Right renal pelvis (tissue), 4 donors: ENCODE results near the gene CAPN2. TPM values are rescaled to one million over a fixed set of nuclear protein-coding genes. Genes with fewer than 3 reads are reported as not detected.
"Not testable (repeated sequence)": the region's sequence is repeated elsewhere in the genome, so short reads cannot be mapped to it uniquely, and the experiment has no call there.

ENCODE experiments used
- DNase-seq, 4 donors: peaks; one replicate each; pipeline ENCODE4 v3.0.0-alpha.2; 2013; ENCODE audit warnings: low read depth in 4 of 4, low spot score in 3 of 4, missing footprints in 1 of 4
- polyA plus RNA-seq, 4 donors: library from polyadenylated mRNA; unstranded; fragments of 120-200 nt; gene quantifications; one replicate each; pipeline ENCODE4 v1.2.1, GENCODE V29; 2013; ENCODE audit not compliant: insufficient read length in 4 of 4

CAPN2 gene
- polyA plus RNA-seq, 4 donors: 176 to 204 (median 187) TPM

- DNase-seq: not testable (repeated sequence)
Observed at GRCh38 chr1:223736638-223737037, 24.3 kb downstream of the CAPN2 start.

GRCh38 chr1:223737342-223737741, 25.0 kb downstream of the CAPN2 start:
- DNase-seq: no peak

GRCh38 chr1:223738465-223739365, 26.4 kb downstream of the CAPN2 start:
- peak in 2 of 4 donors; percentile 61 to 78 for DNase-seq

GRCh38 chr1:223739366-223740037, 27.2 kb downstream of the CAPN2 start:
- DNase-seq: no peak

GRCh38 chr1:223740038-223740736, 27.8 kb downstream of the CAPN2 start:
- DNase-seq: not testable (repeated sequence)

GRCh38 chr1:223741861-223742260, 29.5 kb downstream of the CAPN2 start:
- DNase-seq: no peak

- no peak for DNase-seq
Observed at GRCh38 chr1:223742856-223743517, 30.6 kb downstream of the CAPN2 start.

GRCh38 chr1:223745731-223746130, 33.4 kb downstream of the CAPN2 start:
- DNase-seq: no peak

GRCh38 chr1:223747838-223748335, 35.5 kb downstream of the CAPN2 start:
- DNase-seq: no peak

GRCh38 chr1:223748405-223748772, 36.0 kb downstream of the CAPN2 start:
- DNase-seq: no peak

- DNase-seq: peak in 2 of 4 donors; percentile 62 to 72
Observed at GRCh38 chr1:223748773-223749733, 36.7 kb downstream of the CAPN2 start.

GRCh38 chr1:223750730-223751570, 38.6 kb downstream of the CAPN2 start:
- DNase-seq: no peak

GRCh38 chr1:223751696-223752095, 39.4 kb downstream of the CAPN2 start:
- DNase-seq: no peak

- DNase-seq: no peak
Observed at GRCh38 chr1:223752721-223753515, 40.6 kb downstream of the CAPN2 start.

GRCh38 chr1:223754681-223755431, 42.5 kb downstream of the CAPN2 start:
- no peak for DNase-seq

- no peak for DNase-seq
Observed at GRCh38 chr1:223755432-223755792, 43.1 kb downstream of the CAPN2 start.
